ENCODE data around the gene LAMP2.

The LAMP2 gene

DNA sequence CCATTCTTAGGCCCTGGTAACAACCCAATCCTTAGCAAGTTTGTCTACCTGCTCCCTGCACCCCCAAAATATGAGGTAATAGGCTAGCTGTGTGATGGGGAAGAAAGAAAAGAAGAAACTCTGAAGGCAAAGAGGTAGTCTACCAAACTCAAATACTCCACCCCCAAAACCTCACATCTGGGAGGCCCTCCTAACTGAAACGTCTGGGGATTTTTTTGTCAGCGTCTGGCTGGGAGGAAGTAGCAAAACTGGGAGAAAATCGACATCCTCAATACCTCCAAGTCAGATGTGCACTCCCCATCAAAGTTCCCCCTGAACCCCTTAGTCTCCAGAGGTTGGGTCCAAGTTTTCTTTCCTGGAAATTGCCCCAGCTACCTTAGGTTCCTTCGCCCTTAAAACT is 1.0 kb downstream of the LAMP2 start:
- ChIA-PET CTCF (interaction anchor here (0.7 to 1.1 kb wide), 4 partner anchors 12 to 378 kb away, joined by 3 to 5 read pairs (median 4); no protein-coding TSS in a partner anchor), POLR2A (interaction anchor here (1.2 to 2.2 kb wide), 2 partner anchors 18 to 42 kb away, joined by 4 to 14 read pairs; no protein-coding TSS in a partner anchor)
- peaks cover 11% of the 10 kb centered on the region for H3K4me1 ChIP-seq (ENCODE audit: control insufficient read depth, insufficient read depth, low read length)
- H3K4me3 ChIP-seq (ENCODE audit: low read depth, low read length) = peak overlapping the region; percentile 82
- TF ChIP-seq ZNF184 (tag by site-specific recombination; IDR thresholded peaks at IDR 0.05) (no peak), ZNF629 (tag by site-specific recombination; IDR thresholded peaks at IDR 0.05) (no peak), GLIS2 (tag by site-specific recombination; IDR thresholded peaks at IDR 0.05) (no peak), ZNF16 (tag by site-specific recombination; IDR thresholded peaks at IDR 0.05; ENCODE audit: low read depth) (no peak), ZNF223 (tag by site-specific recombination; IDR thresholded peaks at IDR 0.05) (no peak), ZNF335 (tag by site-specific recombination; conservative IDR thresholded peaks at IDR 0.05) (no peak), ZNF112 (tag by site-specific recombination; IDR thresholded peaks at IDR 0.05) (no peak), ZNF23 (tag by site-specific recombination; IDR thresholded peaks at IDR 0.05; ENCODE audit: borderline replicate concordance) (no peak)
- TF ChIP-seq, protein P1, sequence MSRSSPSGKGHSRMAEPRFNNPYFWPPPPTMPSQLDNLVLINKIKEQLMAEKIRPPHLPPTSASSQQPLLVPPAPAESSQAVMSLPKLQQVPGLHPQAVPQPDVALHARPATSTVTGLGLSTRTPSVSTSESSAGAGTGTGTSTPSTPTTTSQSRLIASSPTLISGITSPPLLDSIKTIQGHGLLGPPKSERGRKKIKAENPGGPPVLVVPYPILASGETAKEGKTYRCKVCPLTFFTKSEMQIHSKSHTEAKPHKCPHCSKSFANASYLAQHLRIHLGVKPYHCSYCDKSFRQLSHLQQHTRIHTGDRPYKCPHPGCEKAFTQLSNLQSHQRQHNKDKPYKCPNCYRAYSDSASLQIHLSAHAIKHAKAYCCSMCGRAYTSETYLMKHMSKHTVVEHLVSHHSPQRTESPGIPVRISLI (tag by site-specific recombination; IDR thresholded peaks at IDR 0.05) = no peak
- TF ChIP-seq, protein P2, sequence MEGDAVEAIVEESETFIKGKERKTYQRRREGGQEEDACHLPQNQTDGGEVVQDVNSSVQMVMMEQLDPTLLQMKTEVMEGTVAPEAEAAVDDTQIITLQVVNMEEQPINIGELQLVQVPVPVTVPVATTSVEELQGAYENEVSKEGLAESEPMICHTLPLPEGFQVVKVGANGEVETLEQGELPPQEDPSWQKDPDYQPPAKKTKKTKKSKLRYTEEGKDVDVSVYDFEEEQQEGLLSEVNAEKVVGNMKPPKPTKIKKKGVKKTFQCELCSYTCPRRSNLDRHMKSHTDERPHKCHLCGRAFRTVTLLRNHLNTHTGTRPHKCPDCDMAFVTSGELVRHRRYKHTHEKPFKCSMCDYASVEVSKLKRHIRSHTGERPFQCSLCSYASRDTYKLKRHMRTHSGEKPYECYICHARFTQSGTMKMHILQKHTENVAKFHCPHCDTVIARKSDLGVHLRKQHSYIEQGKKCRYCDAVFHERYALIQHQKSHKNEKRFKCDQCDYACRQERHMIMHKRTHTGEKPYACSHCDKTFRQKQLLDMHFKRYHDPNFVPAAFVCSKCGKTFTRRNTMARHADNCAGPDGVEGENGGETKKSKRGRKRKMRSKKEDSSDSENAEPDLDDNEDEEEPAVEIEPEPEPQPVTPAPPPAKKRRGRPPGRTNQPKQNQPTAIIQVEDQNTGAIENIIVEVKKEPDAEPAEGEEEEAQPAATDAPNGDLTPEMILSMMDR (tag by site-specific recombination; IDR thresholded peaks at IDR 0.05) = no peak
- TF ChIP-seq, protein P3, sequence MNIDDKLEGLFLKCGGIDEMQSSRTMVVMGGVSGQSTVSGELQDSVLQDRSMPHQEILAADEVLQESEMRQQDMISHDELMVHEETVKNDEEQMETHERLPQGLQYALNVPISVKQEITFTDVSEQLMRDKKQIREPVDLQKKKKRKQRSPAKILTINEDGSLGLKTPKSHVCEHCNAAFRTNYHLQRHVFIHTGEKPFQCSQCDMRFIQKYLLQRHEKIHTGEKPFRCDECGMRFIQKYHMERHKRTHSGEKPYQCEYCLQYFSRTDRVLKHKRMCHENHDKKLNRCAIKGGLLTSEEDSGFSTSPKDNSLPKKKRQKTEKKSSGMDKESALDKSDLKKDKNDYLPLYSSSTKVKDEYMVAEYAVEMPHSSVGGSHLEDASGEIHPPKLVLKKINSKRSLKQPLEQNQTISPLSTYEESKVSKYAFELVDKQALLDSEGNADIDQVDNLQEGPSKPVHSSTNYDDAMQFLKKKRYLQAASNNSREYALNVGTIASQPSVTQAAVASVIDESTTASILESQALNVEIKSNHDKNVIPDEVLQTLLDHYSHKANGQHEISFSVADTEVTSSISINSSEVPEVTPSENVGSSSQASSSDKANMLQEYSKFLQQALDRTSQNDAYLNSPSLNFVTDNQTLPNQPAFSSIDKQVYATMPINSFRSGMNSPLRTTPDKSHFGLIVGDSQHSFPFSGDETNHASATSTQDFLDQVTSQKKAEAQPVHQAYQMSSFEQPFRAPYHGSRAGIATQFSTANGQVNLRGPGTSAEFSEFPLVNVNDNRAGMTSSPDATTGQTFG (tag by site-specific recombination; IDR thresholded peaks at IDR 0.05; ENCODE audit: borderline replicate concordance) = no peak
- no peak overlapping the region for H3K27ac ChIP-seq (ENCODE audit: extremely low read depth, low read depth, low read length)
- no peaks in the 10 kb centered on the region for H3K36me3 ChIP-seq (ENCODE audit: control insufficient read depth in 2 of 2, insufficient read depth in 1 of 2, low read length in 2 of 2)
- no peaks in the 10 kb centered on the region for H3K9me3 ChIP-seq (ENCODE audit: control insufficient read depth, insufficient read depth, low read depth, low read length)

DNA sequence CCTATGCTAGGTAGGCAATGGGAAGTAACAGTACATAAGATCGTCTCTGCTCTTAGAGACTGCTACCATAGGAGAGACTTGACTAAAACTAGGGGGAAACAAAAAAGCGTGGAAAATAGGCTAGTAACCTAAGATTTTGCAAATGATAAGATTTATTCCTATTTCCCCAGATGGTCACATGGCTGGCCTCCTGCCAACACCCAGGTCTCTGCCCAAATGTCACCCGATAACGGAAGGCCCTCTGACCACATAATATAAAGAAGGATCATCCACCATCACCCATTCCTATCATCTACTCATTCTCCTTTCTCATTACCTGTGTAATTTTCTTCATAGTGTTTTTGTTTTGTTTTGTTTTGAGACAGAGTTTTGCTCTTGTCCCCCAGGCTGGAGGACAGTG is 4.7 kb downstream of the LAMP2 start:
- no peaks in the 10 kb centered on the region for H3K9me3 ChIP-seq (ENCODE audit: control insufficient read depth, insufficient read depth, low read depth, low read length)
- ChIA-PET POLR2A (no interaction called here), CTCF (interaction anchor here (1.0 kb wide), 1 partner anchor 25 kb away, joined by 3 read pairs; no protein-coding TSS in a partner anchor)
- peaks cover 17% of the 10 kb centered on the region for H3K4me1 ChIP-seq (ENCODE audit: control insufficient read depth, insufficient read depth, low read length)
- no peak overlapping the region for H3K27ac ChIP-seq (ENCODE audit: extremely low read depth, low read depth, low read length)
- no peak overlapping the region for H3K4me3 ChIP-seq (ENCODE audit: low read depth, low read length)
- no peaks in the 10 kb centered on the region; a peak in 1 of 3 replicates for H3K36me3 ChIP-seq (ENCODE audit: control insufficient read depth in 2 of 2, insufficient read depth in 1 of 2, low read length in 2 of 2)
- TF ChIP-seq, protein P4, sequence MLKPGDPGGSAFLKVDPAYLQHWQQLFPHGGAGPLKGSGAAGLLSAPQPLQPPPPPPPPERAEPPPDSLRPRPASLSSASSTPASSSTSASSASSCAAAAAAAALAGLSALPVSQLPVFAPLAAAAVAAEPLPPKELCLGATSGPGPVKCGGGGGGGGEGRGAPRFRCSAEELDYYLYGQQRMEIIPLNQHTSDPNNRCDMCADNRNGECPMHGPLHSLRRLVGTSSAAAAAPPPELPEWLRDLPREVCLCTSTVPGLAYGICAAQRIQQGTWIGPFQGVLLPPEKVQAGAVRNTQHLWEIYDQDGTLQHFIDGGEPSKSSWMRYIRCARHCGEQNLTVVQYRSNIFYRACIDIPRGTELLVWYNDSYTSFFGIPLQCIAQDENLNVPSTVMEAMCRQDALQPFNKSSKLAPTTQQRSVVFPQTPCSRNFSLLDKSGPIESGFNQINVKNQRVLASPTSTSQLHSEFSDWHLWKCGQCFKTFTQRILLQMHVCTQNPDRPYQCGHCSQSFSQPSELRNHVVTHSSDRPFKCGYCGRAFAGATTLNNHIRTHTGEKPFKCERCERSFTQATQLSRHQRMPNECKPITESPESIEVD (tag by site-specific recombination; IDR thresholded peaks at IDR 0.05) = 0 out of 2 replicates have a peak, but pooled peaks have one; percentile 12
- TF ChIP-seq, protein P5, sequence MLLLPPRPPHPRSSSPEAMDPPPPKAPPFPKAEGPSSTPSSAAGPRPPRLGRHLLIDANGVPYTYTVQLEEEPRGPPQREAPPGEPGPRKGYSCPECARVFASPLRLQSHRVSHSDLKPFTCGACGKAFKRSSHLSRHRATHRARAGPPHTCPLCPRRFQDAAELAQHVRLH (tag by site-specific recombination; IDR thresholded peaks at IDR 0.05) = no peak
- no peak for TF ChIP-seq KLF9 (tag by site-specific recombination; IDR thresholded peaks at IDR 0.05; ENCODE audit: low read depth)
